ENCODE measurements around the gene CAMK1D. TPM values are rescaled to one million over a fixed set of nuclear protein-coding genes. Genes with fewer than 3 reads are reported as not detected.

The CAMK1D gene
- total RNA-seq, 3 donors from 2014 or later (not counting 1 experiment from before 2014, with no cell fraction given), result 44.2 to 56.4 (median 49.7) TPM

- no peak overlapping the region for H3K4me3 ChIP-seq (ENCODE audit: low read length)
- ATAC-seq (no peak), DNase-seq (no peak)
- Mint-ChIP-seq H3K4me1 (peaks cover 6 to 17% of the 10 kb centered on the region in 2 donors), H3K27me3 (ENCODE audit: low read depth in 2 of 2) (no peaks in the 10 kb centered on the region), H3K4me3 (no peak overlapping the region), H3K36me3 (no peaks in the 10 kb centered on the region), H3K9me3 (no peaks in the 10 kb centered on the region), H3K27ac (no peak overlapping the region)
- TF ChIP-seq, protein P1, sequence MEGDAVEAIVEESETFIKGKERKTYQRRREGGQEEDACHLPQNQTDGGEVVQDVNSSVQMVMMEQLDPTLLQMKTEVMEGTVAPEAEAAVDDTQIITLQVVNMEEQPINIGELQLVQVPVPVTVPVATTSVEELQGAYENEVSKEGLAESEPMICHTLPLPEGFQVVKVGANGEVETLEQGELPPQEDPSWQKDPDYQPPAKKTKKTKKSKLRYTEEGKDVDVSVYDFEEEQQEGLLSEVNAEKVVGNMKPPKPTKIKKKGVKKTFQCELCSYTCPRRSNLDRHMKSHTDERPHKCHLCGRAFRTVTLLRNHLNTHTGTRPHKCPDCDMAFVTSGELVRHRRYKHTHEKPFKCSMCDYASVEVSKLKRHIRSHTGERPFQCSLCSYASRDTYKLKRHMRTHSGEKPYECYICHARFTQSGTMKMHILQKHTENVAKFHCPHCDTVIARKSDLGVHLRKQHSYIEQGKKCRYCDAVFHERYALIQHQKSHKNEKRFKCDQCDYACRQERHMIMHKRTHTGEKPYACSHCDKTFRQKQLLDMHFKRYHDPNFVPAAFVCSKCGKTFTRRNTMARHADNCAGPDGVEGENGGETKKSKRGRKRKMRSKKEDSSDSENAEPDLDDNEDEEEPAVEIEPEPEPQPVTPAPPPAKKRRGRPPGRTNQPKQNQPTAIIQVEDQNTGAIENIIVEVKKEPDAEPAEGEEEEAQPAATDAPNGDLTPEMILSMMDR (IDR thresholded peaks at IDR 0.05), result no peak
- no peak overlapping the region for H3K27ac ChIP-seq (ENCODE audit: low read length)
- no peaks in the 10 kb centered on the region for H3K4me1 ChIP-seq (ENCODE audit: control insufficient read depth, insufficient read depth, low read length)
- intact Hi-C loops (cut with micrococcal nuclease), result no loop called here
- no peaks in the 10 kb centered on the region for H3K9me3 ChIP-seq (ENCODE audit: control insufficient read depth, insufficient read depth, low read length)
- no peaks in the 10 kb centered on the region for H3K27me3 ChIP-seq (ENCODE audit: control insufficient read depth, insufficient read depth, low read length)
- H3K36me3 ChIP-seq (ENCODE audit: control insufficient read depth, insufficient read depth, low read length), result no peaks in the 10 kb centered on the region
- 96% methylated on average over 5 of the region's 9 CpGs for WGBS (ENCODE audit: insufficient coverage)
Observed at GRCh38 chr10:12614177-12614995, 265.0 kb downstream of the CAMK1D start.

GRCh38 chr10:12615296-12616220, 266.2 kb downstream of the CAMK1D start:
- H3K4me3 Mint-ChIP-seq, result no peak overlapping the region
- no peak overlapping the region for H3K27ac ChIP-seq (ENCODE audit: low read length)
- H3K4me3 ChIP-seq (ENCODE audit: low read length), result no peak overlapping the region
- no peaks in the 10 kb centered on the region for H3K27me3 Mint-ChIP-seq (ENCODE audit: low read depth in 2 of 2)
- no peaks in the 10 kb centered on the region for H3K27me3 ChIP-seq (ENCODE audit: control insufficient read depth, insufficient read depth, low read length)
- TF ChIP-seq, protein P1 (IDR thresholded peaks at IDR 0.05), result no peak
- no peaks in the 10 kb centered on the region for H3K9me3 Mint-ChIP-seq
- intact Hi-C loops (cut with micrococcal nuclease), result no loop called here
- no peaks in the 10 kb centered on the region for H3K9me3 ChIP-seq (ENCODE audit: control insufficient read depth, insufficient read depth, low read length)
- no peaks in the 10 kb centered on the region for H3K36me3 ChIP-seq (ENCODE audit: control insufficient read depth, insufficient read depth, low read length)
- H3K27ac Mint-ChIP-seq, result no peak overlapping the region
- no peaks in the 10 kb centered on the region for H3K36me3 Mint-ChIP-seq
- ATAC-seq (peak in 1 of 3 donors; percentile 57), DNase-seq (no peak)
- H3K4me1 ChIP-seq (ENCODE audit: control insufficient read depth, insufficient read depth, low read length), result no peaks in the 10 kb centered on the region
- H3K4me1 Mint-ChIP-seq, result peaks cover 0 to 6% of the 10 kb centered on the region in 2 donors
- 97% methylated on average over 17 of the region's 17 CpGs for WGBS (ENCODE audit: insufficient coverage)

GRCh38 chr10:12617191-12618175, 268.1 kb downstream of the CAMK1D start:
- no peak overlapping the region for H3K27ac ChIP-seq (ENCODE audit: low read length)
- 70% methylated on average over 10 of the region's 15 CpGs for WGBS (ENCODE audit: insufficient coverage)
- Mint-ChIP-seq H3K9me3 (no peaks in the 10 kb centered on the region), H3K36me3 (no peaks in the 10 kb centered on the region), H3K4me1 (peaks cover 13 to 16% of the 10 kb centered on the region in 2 donors), H3K27me3 (ENCODE audit: low read depth in 2 of 2) (no peaks in the 10 kb centered on the region), H3K27ac (no peak overlapping the region), H3K4me3 (no peak overlapping the region)
- H3K4me3 ChIP-seq (ENCODE audit: low read length), result no peak overlapping the region
- TF ChIP-seq, protein P1 (IDR thresholded peaks at IDR 0.05), result no peak
- no peaks in the 10 kb centered on the region for H3K36me3 ChIP-seq (ENCODE audit: control insufficient read depth, insufficient read depth, low read length)
- intact Hi-C loops (cut with micrococcal nuclease), result no loop called here
- H3K9me3 ChIP-seq (ENCODE audit: control insufficient read depth, insufficient read depth, low read length), result no peaks in the 10 kb centered on the region
- H3K4me1 ChIP-seq (ENCODE audit: control insufficient read depth, insufficient read depth, low read length), result no peaks in the 10 kb centered on the region
- ATAC-seq (no peak), DNase-seq (no peak)
- H3K27me3 ChIP-seq (ENCODE audit: control insufficient read depth, insufficient read depth, low read length), result no peaks in the 10 kb centered on the region
